ENCODE measurements around the gene JAZF1.

JAZF1 gene

DNA sequence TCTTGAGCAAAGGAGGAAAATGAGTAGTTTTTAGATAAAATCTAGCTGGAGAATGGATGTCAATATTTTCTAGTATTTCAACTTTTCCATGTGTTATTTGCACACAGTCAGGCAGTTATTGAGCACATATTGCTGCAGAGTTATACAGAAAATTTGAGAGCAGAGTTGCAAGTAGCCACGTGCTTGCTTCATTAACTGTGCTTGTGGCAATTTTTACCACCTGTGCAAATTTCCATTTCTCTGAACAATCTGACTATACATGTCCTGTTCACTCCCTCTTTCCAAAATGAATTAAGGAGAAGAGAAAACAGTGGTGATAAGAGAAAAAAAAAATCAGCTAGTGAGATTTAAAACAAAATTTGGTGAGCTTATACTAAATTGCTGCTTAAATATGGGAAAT is 262.1 kb downstream of the JAZF1 start:
- H3K36me3 ChIP-seq (ENCODE audit: insufficient read depth) = no peaks in the 10 kb centered on the region
- no peaks in the 10 kb centered on the region for H3K27me3 ChIP-seq (ENCODE audit: insufficient read depth, low read depth)
- H2AFZ ChIP-seq (ENCODE audit: low read depth) = no peak overlapping the region
- no peaks in the 10 kb centered on the region for H4K20me1 ChIP-seq (ENCODE audit: insufficient read depth)
- no peak overlapping the region for H3K4me2 ChIP-seq
- H3K4me1 ChIP-seq (ENCODE audit: low read depth, poor library complexity, severe bottlenecking) = peaks cover 11% of the 10 kb centered on the region
- H3K9ac ChIP-seq = no peak overlapping the region
- no peak overlapping the region for H3K27ac ChIP-seq
- no peaks in the 10 kb centered on the region for H3K79me2 ChIP-seq (ENCODE audit: insufficient read depth, low read depth)
- H3K4me3 ChIP-seq (IDR thresholded peaks at IDR 0.05; ENCODE audit: insufficient read depth, low read depth, low read length) = no peak overlapping the region
- TF ChIP-seq, protein P1, sequence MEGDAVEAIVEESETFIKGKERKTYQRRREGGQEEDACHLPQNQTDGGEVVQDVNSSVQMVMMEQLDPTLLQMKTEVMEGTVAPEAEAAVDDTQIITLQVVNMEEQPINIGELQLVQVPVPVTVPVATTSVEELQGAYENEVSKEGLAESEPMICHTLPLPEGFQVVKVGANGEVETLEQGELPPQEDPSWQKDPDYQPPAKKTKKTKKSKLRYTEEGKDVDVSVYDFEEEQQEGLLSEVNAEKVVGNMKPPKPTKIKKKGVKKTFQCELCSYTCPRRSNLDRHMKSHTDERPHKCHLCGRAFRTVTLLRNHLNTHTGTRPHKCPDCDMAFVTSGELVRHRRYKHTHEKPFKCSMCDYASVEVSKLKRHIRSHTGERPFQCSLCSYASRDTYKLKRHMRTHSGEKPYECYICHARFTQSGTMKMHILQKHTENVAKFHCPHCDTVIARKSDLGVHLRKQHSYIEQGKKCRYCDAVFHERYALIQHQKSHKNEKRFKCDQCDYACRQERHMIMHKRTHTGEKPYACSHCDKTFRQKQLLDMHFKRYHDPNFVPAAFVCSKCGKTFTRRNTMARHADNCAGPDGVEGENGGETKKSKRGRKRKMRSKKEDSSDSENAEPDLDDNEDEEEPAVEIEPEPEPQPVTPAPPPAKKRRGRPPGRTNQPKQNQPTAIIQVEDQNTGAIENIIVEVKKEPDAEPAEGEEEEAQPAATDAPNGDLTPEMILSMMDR (conservative IDR thresholded peaks at IDR 0.05; ENCODE audit: low read depth, low read length) = no peak

DNA sequence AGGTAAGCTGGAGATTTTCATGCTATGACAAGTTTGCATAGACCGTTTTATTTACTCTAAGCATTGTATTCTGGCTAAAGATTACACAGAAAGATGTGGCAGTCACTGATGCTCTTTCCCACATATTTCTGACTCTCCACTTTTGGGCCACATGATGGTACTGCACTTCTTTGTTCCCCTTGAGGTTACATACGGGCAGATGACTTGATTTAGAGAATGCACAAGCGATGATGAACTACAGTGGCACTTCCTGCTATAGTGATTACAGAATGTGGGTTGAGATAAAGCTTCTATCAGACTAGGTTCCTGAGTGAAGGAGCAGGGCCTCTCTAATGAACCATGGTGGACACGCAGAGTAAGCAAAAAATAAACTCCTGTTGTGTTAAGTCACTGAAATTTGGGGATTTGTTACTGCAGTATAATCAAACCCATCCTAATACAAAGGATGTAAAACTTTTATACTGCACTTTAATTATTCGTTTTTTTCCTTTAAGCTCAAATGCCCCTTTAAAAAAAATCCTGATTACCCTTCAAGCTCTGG is 262.8 kb downstream of the JAZF1 start:
- no peaks in the 10 kb centered on the region for H3K27me3 ChIP-seq (ENCODE audit: insufficient read depth, low read depth)
- H3K4me2 ChIP-seq = no peak overlapping the region
- no peaks in the 10 kb centered on the region for H3K36me3 ChIP-seq (ENCODE audit: insufficient read depth)
- TF ChIP-seq, protein P1 (conservative IDR thresholded peaks at IDR 0.05; ENCODE audit: low read depth, low read length) = no peak
- H4K20me1 ChIP-seq (ENCODE audit: insufficient read depth) = no peaks in the 10 kb centered on the region
- H3K79me2 ChIP-seq (ENCODE audit: insufficient read depth, low read depth) = no peaks in the 10 kb centered on the region
- H3K4me3 ChIP-seq (IDR thresholded peaks at IDR 0.05; ENCODE audit: insufficient read depth, low read depth, low read length) = no peak overlapping the region
- no peak overlapping the region for H2AFZ ChIP-seq (ENCODE audit: low read depth)
- no peak overlapping the region for H3K27ac ChIP-seq
- H3K4me1 ChIP-seq (ENCODE audit: low read depth, poor library complexity, severe bottlenecking) = peaks cover 11% of the 10 kb centered on the region
- H3K9ac ChIP-seq = no peak overlapping the region

DNA sequence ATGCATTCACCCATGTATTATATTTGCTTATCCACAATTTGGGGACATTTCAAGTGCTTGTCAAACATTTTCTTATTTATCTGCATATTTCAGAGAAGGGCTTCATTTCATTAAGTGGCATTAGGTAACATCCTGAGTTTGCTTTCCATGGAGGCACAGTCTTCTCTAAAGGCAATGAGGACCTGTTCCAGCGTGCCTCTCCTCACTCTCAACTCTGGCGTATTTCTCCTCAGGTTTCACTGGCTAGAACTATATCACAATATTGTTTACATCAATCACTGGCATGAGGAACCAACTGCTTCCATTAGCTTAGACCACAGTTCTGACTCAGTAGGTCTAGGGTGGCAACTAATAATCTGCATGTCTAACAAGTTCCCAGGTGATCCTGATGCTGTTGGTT is 263.5 kb downstream of the JAZF1 start:
- Histone ChIP-seq H3K27ac (no peak overlapping the region), H4K20me1 (ENCODE audit: insufficient read depth) (no peaks in the 10 kb centered on the region), H3K9ac (no peak overlapping the region), H3K4me3 (IDR thresholded peaks at IDR 0.05; ENCODE audit: insufficient read depth, low read depth, low read length) (no peak overlapping the region), H3K27me3 (ENCODE audit: insufficient read depth, low read depth) (no peaks in the 10 kb centered on the region), H3K36me3 (ENCODE audit: insufficient read depth) (no peaks in the 10 kb centered on the region), H2AFZ (ENCODE audit: low read depth) (no peak overlapping the region), H3K4me2 (no peak overlapping the region), H3K4me1 (ENCODE audit: low read depth, poor library complexity, severe bottlenecking) (peaks cover 11% of the 10 kb centered on the region), H3K79me2 (ENCODE audit: insufficient read depth, low read depth) (no peaks in the 10 kb centered on the region)
- TF ChIP-seq, protein P1 (conservative IDR thresholded peaks at IDR 0.05; ENCODE audit: low read depth, low read length) = no peak

DNA sequence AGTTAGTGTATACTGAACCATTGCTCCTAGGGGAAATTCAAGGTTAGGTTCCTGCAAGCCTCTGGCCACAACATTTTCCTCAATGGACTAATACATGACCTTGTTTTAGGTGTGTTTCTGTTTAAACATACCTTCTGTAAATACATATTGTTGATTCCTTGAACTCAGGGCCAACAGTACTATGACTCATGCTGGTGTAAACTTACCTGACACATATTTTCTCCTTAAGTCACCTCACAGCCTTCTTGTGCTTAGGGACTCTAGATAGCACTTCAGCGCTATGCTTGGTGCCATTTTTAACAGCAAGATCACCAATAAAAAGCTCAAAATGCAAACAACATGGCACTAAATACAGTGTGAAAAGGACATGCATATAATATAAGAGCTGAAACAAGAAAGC is 264.2 kb downstream of the JAZF1 start:
- TF ChIP-seq, protein P1 (conservative IDR thresholded peaks at IDR 0.05; ENCODE audit: low read depth, low read length) = no peak
- H3K27ac ChIP-seq = no peak overlapping the region

More for the DNA sequence above, 264.2 kb downstream of the JAZF1 start:
- H3K9ac ChIP-seq = no peak overlapping the region
- H3K27me3 ChIP-seq (ENCODE audit: insufficient read depth, low read depth) = no peaks in the 10 kb centered on the region
- H4K20me1 ChIP-seq (ENCODE audit: insufficient read depth) = no peaks in the 10 kb centered on the region
- H3K4me1 ChIP-seq (ENCODE audit: low read depth, poor library complexity, severe bottlenecking) = peaks cover 9% of the 10 kb centered on the region
- no peaks in the 10 kb centered on the region for H3K79me2 ChIP-seq (ENCODE audit: insufficient read depth, low read depth)
- no peak overlapping the region for H3K4me2 ChIP-seq
- no peak overlapping the region for H2AFZ ChIP-seq (ENCODE audit: low read depth)
- no peak overlapping the region for H3K4me3 ChIP-seq (IDR thresholded peaks at IDR 0.05; ENCODE audit: insufficient read depth, low read depth, low read length)
- no peaks in the 10 kb centered on the region for H3K36me3 ChIP-seq (ENCODE audit: insufficient read depth)
